Measurements from ENCODE around the gene TMEM222.

DNA sequence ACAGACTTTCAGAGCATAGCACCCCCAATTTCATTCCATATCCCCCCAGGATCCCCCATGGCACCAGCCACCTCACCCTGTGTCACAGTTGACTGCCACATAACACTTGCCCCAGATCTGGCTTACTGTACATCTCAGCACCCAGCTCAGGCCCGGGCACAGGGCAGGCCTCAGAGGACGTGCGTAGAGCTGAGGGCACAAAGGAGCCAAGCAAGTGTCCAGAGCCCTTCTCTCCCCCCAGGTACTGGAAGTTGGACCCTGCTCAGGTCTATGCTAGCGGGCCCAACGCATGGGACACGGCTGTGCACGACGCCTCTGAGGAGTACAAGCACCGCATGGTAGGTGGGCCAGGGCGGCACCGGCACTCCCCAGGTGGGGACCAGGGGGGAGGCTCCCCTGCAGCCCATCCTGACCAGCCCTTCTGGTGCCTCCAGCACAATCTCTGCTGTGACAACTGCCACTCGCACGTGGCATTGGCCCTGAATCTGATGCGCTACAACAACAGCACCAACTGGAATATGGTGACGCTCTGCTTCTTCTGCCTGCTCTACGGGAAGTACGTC is 11.8 kb downstream of the TMEM222 start:
- TF ChIP-seq, protein P1, sequence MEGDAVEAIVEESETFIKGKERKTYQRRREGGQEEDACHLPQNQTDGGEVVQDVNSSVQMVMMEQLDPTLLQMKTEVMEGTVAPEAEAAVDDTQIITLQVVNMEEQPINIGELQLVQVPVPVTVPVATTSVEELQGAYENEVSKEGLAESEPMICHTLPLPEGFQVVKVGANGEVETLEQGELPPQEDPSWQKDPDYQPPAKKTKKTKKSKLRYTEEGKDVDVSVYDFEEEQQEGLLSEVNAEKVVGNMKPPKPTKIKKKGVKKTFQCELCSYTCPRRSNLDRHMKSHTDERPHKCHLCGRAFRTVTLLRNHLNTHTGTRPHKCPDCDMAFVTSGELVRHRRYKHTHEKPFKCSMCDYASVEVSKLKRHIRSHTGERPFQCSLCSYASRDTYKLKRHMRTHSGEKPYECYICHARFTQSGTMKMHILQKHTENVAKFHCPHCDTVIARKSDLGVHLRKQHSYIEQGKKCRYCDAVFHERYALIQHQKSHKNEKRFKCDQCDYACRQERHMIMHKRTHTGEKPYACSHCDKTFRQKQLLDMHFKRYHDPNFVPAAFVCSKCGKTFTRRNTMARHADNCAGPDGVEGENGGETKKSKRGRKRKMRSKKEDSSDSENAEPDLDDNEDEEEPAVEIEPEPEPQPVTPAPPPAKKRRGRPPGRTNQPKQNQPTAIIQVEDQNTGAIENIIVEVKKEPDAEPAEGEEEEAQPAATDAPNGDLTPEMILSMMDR (IDR thresholded peaks at IDR 0.05; ENCODE audit: insufficient read depth, low read length, poor library complexity, severe bottlenecking): no peak
- TF ChIP-seq EZH2phosphoT487 (conservative IDR thresholded peaks at IDR 0.05; ENCODE audit: low read length): no peak
